GM12864 (cell line): Measurements from ENCODE around the gene BASP1.
"Not testable (repeated sequence)": the region's sequence is repeated elsewhere in the genome, so short reads cannot be mapped to it uniquely, and the experiment has no call there.

ENCODE experiments used
- DNase-seq: peaks from one replicate; pipeline ENCODE4 v3.0.0-alpha.2; 2011; ENCODE audit warnings: low read depth
- H3K4me3 ChIP-seq: 2 replicates; pipeline ENCODE4 v1.5.1; 2011; ENCODE audit warnings: mild to moderate bottlenecking, low read depth, low read length, control low read depth
- CTCF ChIP-seq: IDR thresholded peaks from 2 replicates; pipeline ENCODE4 v1.5.1; 2011; ENCODE audit warnings: low read depth, mild to moderate bottlenecking, moderate library complexity, low read length, control low read depth, inconsistent platforms; ENCODE audit errors: missing control alignments

The BASP1 gene

DNA sequence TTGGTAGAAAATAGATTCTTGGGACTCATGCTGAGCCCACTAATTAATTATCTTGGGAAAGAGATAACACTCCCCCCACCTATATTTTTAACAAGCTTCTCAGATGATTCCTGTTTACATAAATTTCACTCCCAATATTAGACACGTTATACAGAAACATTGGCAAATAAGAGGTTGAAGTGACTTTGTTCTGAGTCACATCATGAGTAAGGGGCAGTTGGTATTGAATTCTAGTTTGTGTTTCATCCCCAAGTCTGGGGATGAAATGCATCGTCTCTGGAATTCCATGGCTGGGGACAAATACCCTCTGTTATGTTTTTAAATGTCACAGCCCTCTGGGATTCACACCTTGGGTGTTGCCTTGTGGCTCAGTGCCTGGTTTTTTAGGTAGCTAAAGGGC is 41.0 kb downstream of the BASP1 start:
- no peak overlapping the region for H3K4me3 ChIP-seq
- no peak for TF ChIP-seq CTCF

DNA sequence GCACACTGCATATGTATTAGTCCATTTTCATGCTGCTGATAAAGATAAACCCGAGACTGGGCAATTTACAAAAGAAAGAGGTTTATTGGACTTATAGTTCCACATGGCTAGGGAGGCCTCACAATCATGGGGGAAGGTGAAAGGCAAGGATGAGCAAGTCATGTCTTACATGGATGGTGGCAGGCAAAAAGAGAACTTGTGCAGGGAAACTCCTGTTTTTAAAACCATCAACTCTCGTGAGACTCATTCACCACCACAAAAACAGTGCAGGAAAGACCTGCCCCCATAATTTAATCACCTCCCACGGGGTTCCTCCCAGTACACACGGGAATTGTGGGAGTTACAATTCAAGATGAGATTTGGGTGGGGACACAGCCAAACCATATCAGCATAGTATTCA is 41.6 kb downstream of the BASP1 start:
- not testable (repeated sequence) for H3K4me3 ChIP-seq, DNase-seq

More for the DNA sequence above, 41.0 kb downstream of the BASP1 start:
- DNase-seq, result no peak

DNA sequence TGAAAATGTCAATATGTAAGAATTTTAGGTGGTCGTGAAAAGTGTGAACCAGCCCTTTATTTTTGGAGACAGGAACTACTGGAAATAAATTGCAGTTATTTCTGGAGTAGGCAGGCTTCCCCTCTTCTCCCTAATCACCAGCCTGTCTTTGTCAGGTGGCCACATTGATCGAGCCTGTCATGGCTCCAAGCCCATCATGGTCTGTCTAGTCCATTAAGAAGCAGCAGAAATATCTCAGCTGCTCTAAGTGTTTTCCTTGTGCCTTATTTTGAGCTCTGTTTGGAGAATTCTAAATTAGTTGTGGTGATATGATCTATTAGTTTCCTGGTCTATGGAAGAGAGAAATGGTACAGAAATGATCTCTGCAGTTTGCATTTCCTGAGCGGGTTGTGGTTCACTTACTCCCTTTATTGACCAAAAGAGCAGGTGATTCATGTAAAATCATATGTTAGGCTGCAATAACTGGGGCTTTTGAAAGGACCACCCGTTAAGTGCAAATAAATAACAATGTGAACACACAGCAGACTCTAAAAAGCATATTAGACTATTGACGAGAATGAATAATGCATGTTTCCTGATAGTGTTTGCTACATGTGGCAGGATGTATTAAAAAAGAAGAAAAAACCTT is 42.3 kb downstream of the BASP1 start:
- no peak for DNase-seq
- TF ChIP-seq CTCF, result no peak
- H3K4me3 ChIP-seq, result no peak overlapping the region

GRCh38 chr5:17260549-17260948 is 43.1 kb downstream of the BASP1 start:
- TF ChIP-seq CTCF, result no peak
- DNase-seq, result no peak
- no peak overlapping the region for H3K4me3 ChIP-seq

DNA sequence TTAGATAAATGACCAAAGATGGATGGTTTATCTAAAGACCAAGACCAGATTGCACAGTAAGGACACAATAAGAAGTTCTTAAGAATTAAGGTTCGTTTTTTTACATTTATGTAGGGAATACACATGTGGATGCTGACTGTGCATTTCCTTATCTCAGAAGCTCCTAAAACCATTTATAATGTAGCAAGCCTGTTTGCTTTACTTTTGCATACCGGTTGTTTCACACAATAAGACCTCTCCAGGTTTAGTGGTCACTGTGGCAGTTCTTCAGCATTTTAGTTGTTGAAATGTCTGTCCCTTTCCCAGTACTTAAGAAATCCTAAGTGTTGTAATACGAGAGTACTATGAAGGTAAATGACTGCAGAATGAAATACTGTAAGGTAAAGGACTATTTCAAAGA is 43.6 kb downstream of the BASP1 start:
- TF ChIP-seq CTCF, result no peak
- H3K4me3 ChIP-seq, result no peak overlapping the region
- no peak for DNase-seq

DNA sequence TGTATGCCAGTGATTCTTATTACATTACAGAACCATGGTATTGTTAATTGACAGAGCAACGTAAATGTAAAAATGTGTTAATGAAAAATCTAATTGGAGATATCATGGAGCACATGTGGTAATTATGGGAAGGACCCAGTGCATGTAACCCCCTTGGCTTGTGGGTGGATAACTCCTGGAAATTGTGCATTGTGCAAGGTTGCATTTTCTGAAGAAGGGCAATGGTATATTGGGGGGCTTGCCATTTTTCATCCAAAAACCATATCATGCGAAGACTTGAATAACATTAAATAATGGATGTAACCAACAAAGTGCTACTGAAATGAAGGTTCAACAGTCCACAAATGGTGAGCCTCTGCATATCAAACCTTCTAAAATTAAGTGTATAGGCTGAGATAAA is 47.6 kb downstream of the BASP1 start:
- no peak overlapping the region for H3K4me3 ChIP-seq
- no peak for DNase-seq
- TF ChIP-seq CTCF, result no peak

DNA sequence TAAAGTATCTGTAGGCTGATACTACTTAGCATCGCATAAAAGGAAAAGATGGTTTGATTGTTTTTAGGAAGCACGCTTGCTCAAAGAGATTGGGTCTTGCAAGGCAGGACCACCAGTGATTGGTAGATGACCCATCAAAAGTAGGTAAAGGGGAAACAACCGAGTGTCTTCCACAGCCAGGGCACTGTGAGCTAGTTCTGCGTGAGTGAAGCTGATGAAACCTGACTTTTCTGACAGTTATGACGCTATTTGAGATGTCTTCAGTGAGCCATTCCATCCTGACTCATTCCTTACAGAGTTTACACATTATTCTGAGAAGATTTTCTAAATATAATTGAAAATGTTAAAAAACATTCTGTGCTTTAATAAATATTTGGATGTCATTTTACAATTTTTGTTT is 49.7 kb downstream of the BASP1 start:
- TF ChIP-seq CTCF, result no peak
- peak; percentile 41 for DNase-seq
- peak overlapping the region; percentile 36; the same call in 1 of the 2 replicates for H3K4me3 ChIP-seq
